GM19455 (cell line): ENCODE data around the gene CRCP.

Source experiments
- ATAC-seq: cut with Tn5 transposase; IDR thresholded peaks from one replicate; pipeline ENCODE4 v1.9.1; 2021; ENCODE audit not compliant: unreplicated experiment

CRCP gene

GRCh38 chr7:66187905-66188304, 73.3 kb downstream of the CRCP start:
- ATAC-seq, result no peak

DNA sequence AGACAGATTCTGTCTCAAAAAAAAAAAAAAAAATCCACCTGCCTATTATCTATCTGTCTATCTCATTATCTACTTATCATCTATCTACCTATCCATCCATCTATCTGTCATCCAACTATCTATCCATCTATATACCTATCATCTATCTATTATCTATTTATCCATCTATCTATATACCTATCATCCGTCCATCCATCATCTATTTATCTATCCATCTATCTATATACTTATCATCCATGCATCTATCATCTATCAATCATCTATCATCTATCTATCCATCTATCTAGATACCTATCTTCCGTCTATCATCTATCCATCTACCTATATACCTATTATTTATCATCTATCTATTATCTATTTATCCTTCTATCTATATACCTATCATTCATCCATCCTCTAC, 74.0 kb downstream of the CRCP start:
- no peak for ATAC-seq

DNA sequence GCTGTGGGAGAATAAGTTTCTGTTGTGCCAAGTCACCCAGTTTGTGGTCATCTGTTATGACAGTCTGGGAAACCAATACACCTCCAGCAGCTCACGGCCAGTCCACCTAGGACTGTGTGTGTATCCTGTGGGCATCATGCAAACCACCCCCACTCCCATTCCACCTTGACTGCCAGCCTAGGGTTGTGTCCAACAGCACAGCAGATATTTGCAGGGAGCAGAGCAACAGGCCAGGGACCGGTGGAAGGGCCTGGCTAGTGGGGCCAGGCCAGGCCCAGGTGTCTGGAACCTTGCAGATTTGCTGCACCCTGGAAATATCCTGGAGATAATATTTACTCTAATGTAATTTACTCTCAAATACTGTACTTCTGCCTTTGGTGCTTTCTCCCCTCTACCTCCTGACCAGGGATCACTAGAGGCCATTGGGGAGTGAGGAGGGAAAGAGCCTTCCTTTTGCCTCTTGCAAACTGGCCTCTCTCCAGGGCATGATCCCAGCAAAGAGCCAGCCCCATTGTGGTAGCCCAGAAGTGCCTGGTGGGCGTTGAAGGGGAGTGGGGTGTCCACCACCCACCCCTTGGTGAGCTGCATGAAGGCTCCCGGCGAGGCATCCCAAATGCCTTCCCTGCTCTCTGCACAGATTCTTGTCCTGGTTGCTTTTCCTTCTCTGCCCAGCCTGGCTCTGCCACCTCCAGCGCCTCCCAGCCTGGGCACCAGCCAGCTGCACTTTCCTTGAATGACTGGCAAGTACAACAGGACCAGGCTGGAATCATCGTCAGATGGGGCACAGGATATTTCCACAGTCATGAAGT, 75.3 kb downstream of the CRCP start:
- ATAC-seq, result no peak

- no peak for ATAC-seq
Measured at GRCh38 chr7:66190504-66190857, 75.8 kb downstream of the CRCP start.

GRCh38 chr7:66193146-66193725, 78.6 kb downstream of the CRCP start:
- ATAC-seq, result no peak

- no peak for ATAC-seq
Measured at GRCh38 chr7:66198469-66198868, 83.8 kb downstream of the CRCP start.

DNA sequence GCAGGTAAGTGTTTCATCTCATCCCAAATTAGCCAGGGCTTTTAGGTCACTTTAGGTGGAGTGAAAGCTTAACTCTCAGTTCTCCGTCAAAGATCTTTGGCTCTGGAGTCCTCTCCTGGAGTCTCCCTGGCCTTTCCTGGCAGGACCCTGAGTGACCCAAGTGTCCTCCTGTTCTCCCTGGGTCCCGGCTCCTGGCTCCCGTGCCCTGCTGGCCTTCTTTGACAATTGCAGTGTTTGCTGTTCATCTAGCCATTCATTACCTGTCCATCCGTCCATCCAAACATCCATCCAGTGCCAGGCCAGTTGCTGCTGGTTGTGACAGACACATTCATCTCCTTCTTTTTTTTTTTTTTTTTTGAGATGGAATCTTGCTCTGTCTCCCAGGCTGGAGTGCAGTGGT, 84.3 kb downstream of the CRCP start:
- no peak for ATAC-seq

- no peak for ATAC-seq
Measured at GRCh38 chr7:66202441-66202840, 87.8 kb downstream of the CRCP start.
